Glomerular visceral epithelial cell (primary cell): ENCODE results near the gene FOXP2.

ENCODE experiments used
- DNase-seq: peaks from one replicate; pipeline ENCODE4 v3.0.0-alpha.2; 2016; ENCODE audit errors: extremely low spot score

FOXP2 gene

GRCh38 chr7:114653364-114654088 lies 238.9 kb downstream of the FOXP2 start:
- DNase-seq = no peak

- no peak for DNase-seq
Observed at GRCh38 chr7:114656466-114656865, 241.9 kb downstream of the FOXP2 start.

GRCh38 chr7:114657279-114657678 lies 242.7 kb downstream of the FOXP2 start:
- no peak for DNase-seq

GRCh38 chr7:114658216-114658615 lies 243.6 kb downstream of the FOXP2 start:
- DNase-seq = no peak

GRCh38 chr7:114659409-114660125 lies 245.0 kb downstream of the FOXP2 start:
- DNase-seq = no peak

- DNase-seq = no peak
Observed at GRCh38 chr7:114660126-114660486, 245.5 kb downstream of the FOXP2 start.

- no peak for DNase-seq
Observed at GRCh38 chr7:114660753-114661152, 246.1 kb downstream of the FOXP2 start.

GRCh38 chr7:114662002-114662677 lies 247.5 kb downstream of the FOXP2 start:
- no peak for DNase-seq

GRCh38 chr7:114663502-114663901 lies 248.9 kb downstream of the FOXP2 start:
- peak; percentile 20 for DNase-seq

- DNase-seq = no peak
Observed at GRCh38 chr7:114670676-114671075, 256.1 kb downstream of the FOXP2 start.

- no peak for DNase-seq
Observed at GRCh38 chr7:114671563-114672123, 257.0 kb downstream of the FOXP2 start.

GRCh38 chr7:114678116-114678515 lies 263.5 kb downstream of the FOXP2 start:
- no peak for DNase-seq

- no peak for DNase-seq
Observed at GRCh38 chr7:114687238-114687637, 272.6 kb downstream of the FOXP2 start.

- no peak for DNase-seq
Observed at GRCh38 chr7:114688443-114689055, 273.9 kb downstream of the FOXP2 start.

GRCh38 chr7:114689406-114689805 lies 274.8 kb downstream of the FOXP2 start:
- no peak for DNase-seq

GRCh38 chr7:114691605-114692004 lies 277.0 kb downstream of the FOXP2 start:
- DNase-seq = no peak

- no peak for DNase-seq
Observed at GRCh38 chr7:114695182-114695581, 280.6 kb downstream of the FOXP2 start.

- no peak for DNase-seq
Observed at GRCh38 chr7:114700247-114700928, 285.8 kb downstream of the FOXP2 start.

- DNase-seq = peak; percentile 13
Observed at GRCh38 chr7:114703677-114704076, 289.1 kb downstream of the FOXP2 start.

- DNase-seq = no peak
Observed at GRCh38 chr7:114708646-114709045, 294.0 kb downstream of the FOXP2 start.

GRCh38 chr7:114710499-114710898 lies 295.9 kb downstream of the FOXP2 start:
- DNase-seq = no peak
